Lower leg skin (tissue), 3 donors: ENCODE results near the gene LRRC51.
"Not testable (repeated sequence)": the region's sequence is repeated elsewhere in the genome, so short reads cannot be mapped to it uniquely, and the experiment has no call there.

Source experiments
- CTCF ChIP-seq, 3 donors: fragments of 450-650 bp; IDR thresholded peaks; one replicate each; pipeline ENCODE4 v1.5.1; 2016; ENCODE audit warnings: antibody characterized with exemption in 3 of 3, mild to moderate bottlenecking in 3 of 3, moderate library complexity in 2 of 3
- POLR2A ChIP-seq, 2 donors: fragments of 450-650 bp; IDR thresholded peaks; one replicate each; pipeline ENCODE4 v1.6.1; 2016 to 2017; ENCODE audit warnings: antibody characterized with exemption in 2 of 2, mild to moderate bottlenecking in 1 of 2, moderate library complexity in 1 of 2

- TF ChIP-seq CTCF, POLR2A (IDR thresholded peaks at IDR 0.05): not testable (repeated sequence)
Observed at GRCh38 chr11:72142086-72142485, 61.4 kb downstream of the LRRC51 start.
